GM21528 (cell line): ENCODE data around the gene METTL3.
A peak's percentile ranks its signal among the peaks of the same experiment; 100 is the strongest.

Source experiments
- ATAC-seq: cut with Tn5 transposase; IDR thresholded peaks from one replicate; pipeline ENCODE4 v1.9.1; 2021; ENCODE audit warnings: mild to moderate bottlenecking, moderate library complexity; ENCODE audit not compliant: unreplicated experiment, low FRiP score

The METTL3 gene

GRCh38 chr14:21527318-21527679, 16.2 kb upstream of the METTL3 start:
- no peak for ATAC-seq

- no peak for ATAC-seq
These were observed 15.7 kb upstream of the METTL3 start for GRCh38 chr14:21526672-21527317.

GRCh38 chr14:21525962-21526671, 15.0 kb upstream of the METTL3 start, which contains the start of gene SALL2:
TSS of gene SALL2 (minus strand) at chr14:21526346. CDS start at chr14:21526127, 219 bp downstream.
- no peak for ATAC-seq

GRCh38 chr14:21525571-21525961, 14.4 kb upstream of the METTL3 start:
- ATAC-seq, result no peak

GRCh38 chr14:21524575-21525490, 13.7 kb upstream of the METTL3 start:
- no peak for ATAC-seq

- no peak for ATAC-seq
These were observed 12.1 kb upstream of the METTL3 start for GRCh38 chr14:21523203-21523602.

DNA sequence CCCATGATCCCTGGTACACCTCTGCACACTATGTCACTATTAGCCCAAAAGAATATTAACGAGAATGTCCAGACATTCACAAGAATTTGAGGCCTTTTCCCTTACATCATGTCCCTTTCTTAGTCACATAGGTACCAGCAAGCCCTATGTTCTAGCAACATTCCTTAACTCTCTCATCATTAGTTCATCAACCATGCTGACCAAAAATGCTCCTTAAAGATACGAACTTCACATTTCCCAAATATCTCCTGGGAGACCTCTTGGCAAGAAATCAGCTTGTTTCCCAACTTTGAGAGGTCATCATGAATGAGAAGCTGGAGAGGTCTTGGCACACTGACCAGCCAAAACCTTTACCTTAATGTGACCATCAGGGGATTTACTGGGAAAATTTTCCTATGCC, 10.4 kb upstream of the METTL3 start:
- no peak for ATAC-seq

GRCh38 chr14:21520767-21521166, 9.6 kb upstream of the METTL3 start:
- no peak for ATAC-seq

DNA sequence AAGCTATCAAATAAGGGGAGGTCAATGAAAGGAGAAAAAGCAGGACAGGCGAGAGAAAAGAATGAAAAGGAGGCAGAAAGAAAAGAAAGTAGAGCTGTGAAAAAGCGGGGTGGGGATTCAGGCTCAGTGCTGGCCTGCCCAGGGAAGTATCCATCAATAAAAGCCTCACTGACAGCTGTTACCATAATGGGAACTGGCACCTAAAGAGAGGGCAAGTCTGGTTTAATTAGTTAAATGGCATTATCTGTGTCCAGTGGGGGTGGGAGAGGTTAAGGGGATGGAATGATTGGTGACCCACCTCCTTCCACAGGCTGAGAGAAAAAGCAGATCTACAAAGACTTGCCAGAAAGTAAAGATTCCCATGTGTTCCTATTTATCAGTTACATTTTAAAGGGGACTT, 7.6 kb upstream of the METTL3 start:
- no peak for ATAC-seq

DNA sequence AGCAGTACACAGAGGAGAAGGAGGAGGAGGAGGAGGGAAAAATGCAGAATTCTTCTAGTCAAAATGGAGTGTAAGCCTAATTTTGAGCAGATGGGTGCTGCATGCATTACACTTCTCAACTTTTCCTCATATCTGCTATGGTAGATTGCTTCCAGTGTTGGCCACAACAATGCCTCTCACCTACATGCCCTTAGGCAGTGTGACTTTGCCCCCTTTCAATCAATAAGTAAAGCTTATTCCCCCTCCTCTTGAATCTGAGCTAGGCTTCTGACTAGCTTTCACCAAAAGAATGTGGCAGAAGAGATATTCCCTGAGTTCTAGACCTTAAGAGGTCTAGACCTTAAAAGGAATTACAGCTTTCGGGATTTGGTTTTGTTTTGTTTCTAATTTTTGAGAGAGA, 3.2 kb upstream of the METTL3 start:
- no peak for ATAC-seq

DNA sequence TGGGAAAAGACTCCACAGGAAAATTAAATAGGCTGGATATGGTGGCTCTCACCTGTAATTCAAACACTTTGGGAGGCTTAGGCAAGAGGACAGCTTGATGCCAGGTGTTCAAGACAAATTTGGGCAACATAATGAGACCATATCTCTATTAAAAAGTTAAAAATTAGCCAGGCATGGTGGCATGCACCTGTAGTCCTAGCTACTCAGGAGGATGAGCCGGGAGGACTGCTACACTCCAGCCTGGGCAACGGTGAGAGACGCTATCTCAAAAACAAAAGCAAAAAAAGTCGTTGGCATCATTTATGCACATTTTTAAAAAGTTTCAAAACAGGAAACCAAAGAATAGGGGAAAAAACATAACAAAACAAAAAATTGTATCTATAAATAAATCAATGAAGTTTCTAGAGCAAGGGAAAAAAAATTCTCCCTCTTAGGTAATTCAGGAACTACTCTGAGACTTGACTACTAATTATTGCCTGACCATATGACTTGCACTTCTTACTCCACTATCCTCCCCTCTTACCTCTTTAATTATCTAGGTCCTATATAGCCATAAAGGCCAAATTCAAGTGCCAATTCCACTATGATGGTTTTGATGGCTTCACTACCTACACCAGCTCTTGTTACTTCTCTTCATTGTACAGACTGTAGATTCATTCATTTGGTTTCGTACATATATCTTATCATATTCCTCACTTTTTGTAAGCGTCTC, 1.6 kb downstream of the METTL3 start:
- ATAC-seq, result no peak

GRCh38 chr14:21506557-21506956, 4.6 kb downstream of the METTL3 start:
- no peak for ATAC-seq

DNA sequence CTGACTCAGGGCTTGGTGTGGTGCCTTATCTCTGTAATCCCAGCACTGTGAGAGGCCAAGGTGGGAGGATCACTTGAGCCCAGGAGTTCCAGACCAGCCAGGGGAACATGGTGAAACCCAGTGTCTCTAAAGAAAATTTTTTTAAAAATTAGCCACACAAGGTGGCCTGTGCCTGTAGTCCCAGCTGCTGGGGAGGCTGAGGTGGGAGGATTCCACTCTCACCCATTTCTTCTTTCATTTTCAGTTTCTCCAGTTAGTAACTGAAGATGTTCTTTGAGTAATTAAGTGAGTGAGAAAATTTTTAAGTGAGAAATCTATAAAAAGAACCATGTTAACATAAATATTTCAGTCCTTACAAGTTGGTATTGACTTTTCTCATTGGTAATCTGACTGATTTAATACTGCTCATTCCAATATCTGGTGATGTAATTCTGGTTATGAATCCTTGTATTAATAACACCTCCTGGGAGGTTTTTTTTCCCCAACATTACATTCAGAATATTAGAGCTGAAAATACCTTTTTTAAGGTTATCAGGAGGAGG, 6.1 kb downstream of the METTL3 start:
- ATAC-seq, result peak; percentile 67

DNA sequence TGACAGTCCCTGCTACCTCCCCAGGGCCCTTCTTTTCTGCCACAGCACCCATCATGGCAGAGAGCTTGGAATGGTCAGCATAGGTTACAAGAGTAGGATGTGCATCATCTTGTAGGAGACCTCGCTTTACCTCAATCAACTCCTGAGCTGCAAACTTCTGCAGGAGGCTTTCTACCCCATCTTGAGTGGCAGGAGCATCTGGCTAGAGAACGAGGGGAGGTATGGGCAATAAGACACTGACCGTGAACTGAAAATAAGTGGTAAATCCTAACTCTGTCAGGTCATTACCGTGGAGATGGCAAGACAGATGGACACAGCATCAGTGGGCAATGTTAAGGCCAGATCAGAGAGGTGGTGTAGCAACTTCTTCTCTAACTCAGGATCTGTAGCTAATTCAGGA, 7.8 kb downstream of the METTL3 start:
- ATAC-seq, result no peak

GRCh38 chr14:21501568-21501967, 9.6 kb downstream of the METTL3 start:
- no peak for ATAC-seq

- ATAC-seq, result no peak
These were observed 12.3 kb downstream of the METTL3 start for GRCh38 chr14:21498540-21499526.

DNA sequence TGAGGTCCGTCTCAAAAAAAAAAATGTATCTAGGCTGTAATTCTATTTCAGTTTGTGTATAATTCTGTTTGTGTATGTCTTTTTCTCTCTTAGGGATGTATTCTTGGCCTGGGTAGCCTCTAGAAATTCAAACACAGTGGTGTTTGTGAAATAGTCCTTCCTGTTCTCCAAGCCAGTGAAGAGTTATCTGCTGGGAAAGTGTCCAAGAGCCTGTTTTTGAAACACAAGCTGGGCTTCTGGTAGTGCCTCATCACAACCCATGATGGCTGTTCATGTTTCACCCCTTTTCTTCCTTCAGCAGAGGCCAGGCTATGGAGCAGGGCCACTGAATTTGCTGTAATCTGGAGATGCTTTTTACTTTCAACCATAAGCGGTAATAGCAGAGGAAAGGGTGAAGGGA, 14.7 kb downstream of the METTL3 start:
- no peak for ATAC-seq

- ATAC-seq, result no peak
These were observed 16.0 kb downstream of the METTL3 start for GRCh38 chr14:21494902-21495762.
